GM18909 (cell line): Measurements from ENCODE around the gene MTARC2.

Source experiments
- ATAC-seq: cut with Tn5 transposase; IDR thresholded peaks from one replicate; pipeline ENCODE4 v1.9.1; 2021; ENCODE audit warnings: mild to moderate bottlenecking; ENCODE audit not compliant: unreplicated experiment, poor library complexity

Gene MTARC2

GRCh38 chr1:220767312-220768125 lies 19.4 kb downstream of the MTARC2 start:
- no peak for ATAC-seq

- ATAC-seq = peak; percentile 24
Observed at GRCh38 chr1:220768126-220768601, 20.0 kb downstream of the MTARC2 start.

GRCh38 chr1:220769205-220769604 lies 21.1 kb downstream of the MTARC2 start:
- no peak for ATAC-seq

GRCh38 chr1:220770245-220770913 lies 22.3 kb downstream of the MTARC2 start:
- peak; percentile 75 for ATAC-seq

- peak; percentile 37 for ATAC-seq
Observed at GRCh38 chr1:220772846-220773245, 24.7 kb downstream of the MTARC2 start.

- no peak for ATAC-seq
Observed at GRCh38 chr1:220775240-220775853, 27.2 kb downstream of the MTARC2 start.

GRCh38 chr1:220776254-220776653 lies 28.1 kb downstream of the MTARC2 start:
- no peak for ATAC-seq

GRCh38 chr1:220776720-220777326 lies 28.7 kb downstream of the MTARC2 start:
- ATAC-seq = peak; percentile 83

GRCh38 chr1:220783453-220783852 lies 35.3 kb downstream of the MTARC2 start:
- ATAC-seq = no peak

- ATAC-seq = no peak
Observed at GRCh38 chr1:220784751-220785150, 36.6 kb downstream of the MTARC2 start.

- ATAC-seq = no peak
Observed at GRCh38 chr1:220785166-220786056, 37.3 kb downstream of the MTARC2 start.

- ATAC-seq = peak; percentile 16
Observed at GRCh38 chr1:220786057-220786336, 37.9 kb downstream of the MTARC2 start.

- peak; percentile 86 for ATAC-seq
Observed at GRCh38 chr1:220786337-220787068, 38.4 kb downstream of the MTARC2 start, which contains the start of gene MTARC1. Gene MTARC1 (plus strand): TSS chr1:220786913. CDS start chr1:220786945, 32 bp downstream.

- peak; percentile 55 for ATAC-seq
Observed at GRCh38 chr1:220787069-220787619, 39.0 kb downstream of the MTARC2 start.

GRCh38 chr1:220788900-220789299 lies 40.8 kb downstream of the MTARC2 start:
- ATAC-seq = no peak

- ATAC-seq = no peak
Observed at GRCh38 chr1:220789532-220790147, 41.5 kb downstream of the MTARC2 start.

GRCh38 chr1:220791285-220791684 lies 43.2 kb downstream of the MTARC2 start:
- no peak for ATAC-seq

GRCh38 chr1:220791956-220792355 lies 43.8 kb downstream of the MTARC2 start:
- no peak for ATAC-seq
